Fibroblast of the aortic adventitia (primary cell): ENCODE measurements around the gene PRDM16. TPM values are rescaled to one million over a fixed set of nuclear protein-coding genes. Genes with fewer than 3 reads are reported as not detected.
A peak's percentile ranks its signal among the peaks of the same experiment; 100 is the strongest.

Source experiments
- DNase-seq: peaks from one replicate; pipeline ENCODE4 v3.0.0-alpha.2; 2010; ENCODE audit warnings: low read depth
- H3K4me3 ChIP-seq: 2 replicates; pipeline ENCODE4 v1.5.1; 2011; ENCODE audit warnings: low read depth, mild to moderate bottlenecking, control low read depth, low read length, moderate library complexity
- total RNA-seq: library from RNA; depleted of rRNA; stranded (reverse); fragments of >200 nt; gene quantifications from 2 replicates; pipeline ENCODE4 v1.2.3, GENCODE V29; 2012; ENCODE audit warnings: low replicate concordance
- TF ChIP-seq, protein P1 (sequence below): IDR thresholded peaks from 2 replicates; pipeline ENCODE4 v1.5.1; 2011; ENCODE audit warnings: mild to moderate bottlenecking, low read length, control low read depth, inconsistent platforms; ENCODE audit not compliant: insufficient read depth

PRDM16 gene
- total RNA-seq, 1 donor, result 11.3 TPM

DNA sequence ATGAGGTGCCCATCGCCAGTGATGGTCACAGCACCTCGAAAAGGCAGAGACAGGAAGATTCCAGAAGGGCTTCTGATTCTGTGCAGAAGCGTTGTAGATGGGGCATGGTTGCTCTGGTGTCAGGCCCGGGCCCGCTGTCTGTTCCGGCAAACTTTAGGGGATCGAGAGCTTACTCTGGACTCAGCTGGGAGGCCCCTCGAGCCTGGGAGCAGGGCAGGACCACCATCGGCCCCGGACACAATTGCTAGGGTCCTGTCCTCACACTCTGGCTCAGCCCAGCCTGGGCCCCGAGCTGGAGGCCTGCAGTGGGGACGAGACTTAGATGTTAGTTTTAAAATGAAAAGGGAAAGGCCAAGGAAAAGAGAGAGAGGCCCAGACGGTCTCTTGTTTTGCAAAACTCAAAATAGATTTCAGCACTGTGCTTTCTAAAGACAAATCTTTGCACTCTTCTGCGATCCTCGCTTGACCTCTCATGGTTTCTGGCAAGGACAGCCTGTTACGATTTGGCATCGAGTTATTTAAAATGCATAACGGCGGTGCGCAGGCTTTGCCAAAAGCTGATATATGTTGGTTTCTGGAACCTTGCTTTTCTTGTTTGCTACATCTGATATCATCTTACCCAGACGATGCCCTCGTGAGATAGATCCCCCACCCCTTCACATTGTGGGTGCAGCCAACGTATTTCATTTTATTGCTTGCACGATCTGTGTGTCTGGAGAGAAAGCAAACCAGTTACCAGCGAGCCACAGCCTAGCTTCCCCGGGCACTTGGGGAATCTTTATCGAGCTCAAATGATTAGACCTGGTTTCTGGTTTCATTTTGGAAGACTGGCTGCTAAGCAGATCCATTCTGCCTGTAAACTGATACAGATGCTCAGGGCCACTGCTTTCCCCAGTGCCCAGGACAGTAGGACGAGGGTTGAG lies 58.0 kb downstream of the PRDM16 start:
- DNase-seq, result peak; percentile 59
- no peak overlapping the region for H3K4me3 ChIP-seq
- TF ChIP-seq, protein P1, sequence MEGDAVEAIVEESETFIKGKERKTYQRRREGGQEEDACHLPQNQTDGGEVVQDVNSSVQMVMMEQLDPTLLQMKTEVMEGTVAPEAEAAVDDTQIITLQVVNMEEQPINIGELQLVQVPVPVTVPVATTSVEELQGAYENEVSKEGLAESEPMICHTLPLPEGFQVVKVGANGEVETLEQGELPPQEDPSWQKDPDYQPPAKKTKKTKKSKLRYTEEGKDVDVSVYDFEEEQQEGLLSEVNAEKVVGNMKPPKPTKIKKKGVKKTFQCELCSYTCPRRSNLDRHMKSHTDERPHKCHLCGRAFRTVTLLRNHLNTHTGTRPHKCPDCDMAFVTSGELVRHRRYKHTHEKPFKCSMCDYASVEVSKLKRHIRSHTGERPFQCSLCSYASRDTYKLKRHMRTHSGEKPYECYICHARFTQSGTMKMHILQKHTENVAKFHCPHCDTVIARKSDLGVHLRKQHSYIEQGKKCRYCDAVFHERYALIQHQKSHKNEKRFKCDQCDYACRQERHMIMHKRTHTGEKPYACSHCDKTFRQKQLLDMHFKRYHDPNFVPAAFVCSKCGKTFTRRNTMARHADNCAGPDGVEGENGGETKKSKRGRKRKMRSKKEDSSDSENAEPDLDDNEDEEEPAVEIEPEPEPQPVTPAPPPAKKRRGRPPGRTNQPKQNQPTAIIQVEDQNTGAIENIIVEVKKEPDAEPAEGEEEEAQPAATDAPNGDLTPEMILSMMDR, result no peak

DNA sequence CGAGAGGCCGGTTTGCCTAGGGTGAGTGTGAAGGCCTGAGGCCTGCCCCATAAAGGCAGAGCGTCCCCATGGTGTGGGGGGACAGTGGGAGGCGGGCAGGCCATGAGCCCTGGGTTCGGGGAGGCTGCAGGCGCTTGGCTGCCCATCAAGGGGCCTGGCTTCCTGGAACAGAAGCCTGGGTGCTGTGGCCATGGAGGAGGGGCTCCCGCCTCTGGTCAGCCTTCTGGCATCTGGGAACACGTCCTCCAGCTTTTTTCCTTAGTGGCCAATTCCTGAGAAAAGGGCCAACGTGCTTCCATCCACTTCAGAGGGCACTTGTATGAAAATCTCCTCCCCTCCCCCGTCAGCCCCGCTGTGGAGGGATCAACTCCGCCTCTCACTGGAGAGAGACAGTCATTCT lies 58.7 kb downstream of the PRDM16 start:
- no peak for DNase-seq
- H3K4me3 ChIP-seq, result no peak overlapping the region
- TF ChIP-seq, protein P1, result no peak

DNA sequence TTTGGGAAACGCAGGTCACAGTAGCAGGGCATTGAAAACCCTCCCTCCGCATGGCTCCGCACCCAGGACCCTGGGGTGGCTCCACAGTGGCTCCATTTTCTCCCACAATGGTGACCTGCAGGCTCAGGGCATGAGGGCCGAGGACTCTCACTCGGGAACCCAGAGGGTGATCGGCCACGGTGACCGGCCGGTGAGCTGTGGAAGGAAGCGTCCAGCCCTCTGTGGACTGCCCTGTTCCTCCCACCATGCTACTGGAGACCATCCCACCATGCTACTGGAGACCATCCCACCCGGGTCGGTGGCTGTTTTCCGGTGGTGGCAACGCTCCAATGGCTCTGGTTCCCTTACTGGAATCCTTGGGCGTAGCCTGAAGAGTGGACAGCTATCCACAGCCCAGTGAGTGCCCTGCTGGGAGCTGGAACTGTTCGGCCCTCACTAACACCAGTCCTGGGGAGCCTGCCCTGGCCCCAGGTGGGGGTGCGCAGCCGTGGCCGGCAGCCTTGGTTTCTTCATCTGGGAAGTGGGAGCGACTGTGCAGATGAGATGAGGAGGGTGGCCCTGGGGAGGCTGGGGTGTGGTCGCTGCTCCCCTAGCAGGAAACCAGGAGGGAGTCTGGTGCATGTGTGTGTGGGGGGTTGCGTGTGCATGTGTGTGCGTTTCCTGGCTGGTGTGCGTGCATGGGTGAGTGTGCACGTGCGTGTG lies 59.6 kb downstream of the PRDM16 start:
- TF ChIP-seq, protein P1, result no peak
- no peak overlapping the region for H3K4me3 ChIP-seq
- DNase-seq, result no peak

DNA sequence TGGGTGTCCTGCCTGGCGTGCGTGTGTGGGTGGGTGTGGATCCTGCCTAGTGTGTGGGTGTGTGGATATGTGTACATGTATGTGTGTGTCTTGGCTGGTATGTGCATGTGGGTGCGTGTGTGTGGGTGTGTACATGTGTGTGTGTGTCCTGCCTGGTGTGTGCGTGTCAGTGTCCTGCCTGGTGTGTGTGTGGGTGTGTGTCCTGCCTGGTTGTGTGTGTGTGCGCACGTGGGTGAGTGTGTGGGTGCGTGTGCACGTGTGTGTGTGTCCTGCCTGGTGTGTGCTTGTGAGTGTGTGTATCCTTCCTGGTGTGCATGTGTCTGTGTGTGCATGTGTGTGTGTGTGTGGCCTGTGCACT lies 60.1 kb downstream of the PRDM16 start:
- no peak overlapping the region for H3K4me3 ChIP-seq
- TF ChIP-seq, protein P1, result no peak
- DNase-seq, result no peak

DNA sequence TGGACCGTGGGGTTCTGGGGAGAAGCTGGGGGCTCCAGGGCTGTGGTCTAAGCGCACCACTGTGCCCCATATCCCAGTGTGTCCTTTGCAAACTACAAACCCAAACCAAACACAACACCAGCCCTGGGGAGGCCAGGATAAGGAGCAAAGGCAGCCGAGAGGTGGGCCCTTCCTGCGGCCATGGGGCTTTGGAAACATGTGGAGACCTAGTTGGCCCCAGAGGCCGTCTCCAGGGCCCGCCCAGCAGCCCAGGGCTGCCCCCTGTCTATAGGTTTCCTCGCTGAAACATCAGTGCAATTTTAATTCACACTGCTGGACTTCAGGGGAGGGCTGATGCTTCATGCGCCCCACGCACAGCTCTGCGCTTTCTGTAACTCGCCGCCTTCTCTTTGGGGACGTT lies 61.3 kb downstream of the PRDM16 start:
- DNase-seq, result no peak
- TF ChIP-seq, protein P1, result no peak
- H3K4me3 ChIP-seq, result no peak overlapping the region

DNA sequence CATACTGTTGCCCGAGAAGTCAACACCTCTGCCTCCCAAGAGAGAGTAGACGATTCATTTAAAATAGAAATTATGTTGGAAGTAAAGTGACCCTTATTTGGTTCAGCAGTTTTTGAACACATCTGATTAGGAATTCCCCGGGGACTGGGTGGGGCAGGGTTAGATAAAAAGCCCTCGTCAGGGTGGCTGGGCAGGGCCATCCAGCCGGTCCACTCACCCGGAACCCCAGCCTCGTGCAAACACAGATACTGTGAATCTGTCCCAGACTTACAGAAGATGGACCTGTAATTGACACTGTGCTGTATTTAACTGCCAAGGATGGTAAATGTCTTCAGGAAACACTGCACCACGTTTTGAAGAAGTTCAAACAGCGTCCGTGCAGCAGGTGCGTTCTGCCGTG lies 63.7 kb downstream of the PRDM16 start:
- H3K4me3 ChIP-seq, result no peak overlapping the region
- TF ChIP-seq, protein P1, result no peak
- peak; percentile 39 for DNase-seq
